NCI-H146 treated with DMSO at 0.1 percent for 48 hours (cell line): Measurements from ENCODE around the gene ITPR2.
"Not testable (repeated sequence)": the region's sequence is repeated elsewhere in the genome, so short reads cannot be mapped to it uniquely, and the experiment has no call there.

ENCODE experiments used
- DNase-seq: peaks from one replicate; lab custom pipeline; 2025; ENCODE audit not compliant: unreplicated experiment; lab: John Stamatoyannopoulos, UW

The ITPR2 gene

GRCh38 chr12:26680727-26681455 lies 152.1 kb downstream of the ITPR2 start:
- no peak for DNase-seq

DNA sequence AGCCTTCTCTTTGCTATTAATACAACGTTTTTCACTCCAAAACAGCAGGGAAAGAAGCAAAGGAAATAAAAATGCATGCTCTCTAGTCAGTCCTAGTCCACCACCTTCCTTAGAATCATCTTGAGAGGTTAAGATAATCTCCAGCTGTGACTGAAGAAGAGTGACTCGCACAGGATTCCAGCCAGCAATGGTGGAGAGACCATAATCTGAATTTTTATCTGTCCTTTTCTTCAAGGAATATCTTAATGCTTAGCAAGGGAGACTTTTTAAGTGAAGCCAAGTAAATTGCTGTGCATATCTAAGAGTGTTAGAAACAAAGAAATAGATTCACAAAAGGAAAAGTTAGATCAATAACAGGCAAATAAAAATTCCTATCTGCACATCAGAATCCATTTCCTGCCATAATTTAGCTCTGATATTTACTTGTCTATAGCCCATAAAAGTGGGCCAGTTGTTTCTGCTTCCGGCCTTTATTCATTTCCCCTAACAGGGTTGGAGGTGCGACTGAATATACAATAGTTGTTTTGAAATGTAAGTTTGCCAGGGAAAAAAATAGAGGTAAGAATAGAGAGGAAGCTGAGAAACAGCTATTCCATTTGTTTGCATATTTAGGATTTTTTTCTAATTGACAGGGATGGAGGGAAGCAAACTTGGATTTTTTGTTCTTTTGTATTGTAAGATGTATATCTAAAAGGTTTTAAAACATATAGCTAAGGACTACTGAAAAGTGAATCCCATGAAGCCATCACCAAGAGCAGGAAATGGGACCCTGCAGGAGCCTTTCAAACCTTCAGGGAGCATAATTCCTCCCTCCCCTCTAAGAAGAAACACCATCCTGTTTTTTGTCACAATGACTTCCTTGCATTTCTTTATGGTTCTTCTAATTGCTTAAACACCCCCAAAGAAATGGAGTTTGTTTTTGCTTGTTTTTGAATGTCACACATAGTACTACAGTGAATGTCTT lies 154.0 kb downstream of the ITPR2 start:
- peak; percentile 73 for DNase-seq

- DNase-seq = not testable (repeated sequence)
Observed at GRCh38 chr12:26671487-26671886, 161.5 kb downstream of the ITPR2 start.

GRCh38 chr12:26668847-26669246 lies 164.1 kb downstream of the ITPR2 start:
- no peak for DNase-seq

DNA sequence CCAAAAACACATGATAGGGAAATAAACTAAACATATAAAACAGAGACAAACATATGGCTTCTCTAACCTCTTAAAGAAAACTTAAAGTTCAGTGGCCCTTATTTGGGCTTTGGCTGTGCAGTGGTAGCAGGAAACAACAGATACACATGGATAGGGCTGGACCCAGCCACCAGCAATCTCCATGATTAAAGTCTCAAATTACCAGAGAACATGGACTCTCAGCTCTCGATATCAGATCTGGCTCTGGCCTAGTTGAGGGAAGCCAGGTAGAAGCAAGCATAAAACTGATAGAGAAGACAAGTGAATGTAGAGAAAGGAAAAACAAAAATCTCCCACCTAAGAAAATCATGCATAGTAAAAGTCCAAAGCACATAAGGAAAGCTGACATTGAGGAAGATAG lies 164.8 kb downstream of the ITPR2 start:
- DNase-seq = no peak

- no peak for DNase-seq
Observed at GRCh38 chr12:26666286-26666685, 166.7 kb downstream of the ITPR2 start.

- DNase-seq = no peak
Observed at GRCh38 chr12:26661399-26661798, 171.6 kb downstream of the ITPR2 start.

- DNase-seq = no peak
Observed at GRCh38 chr12:26659930-26660329, 173.1 kb downstream of the ITPR2 start.

GRCh38 chr12:26658991-26659390 lies 174.0 kb downstream of the ITPR2 start:
- DNase-seq = no peak

GRCh38 chr12:26654623-26655022 lies 178.4 kb downstream of the ITPR2 start:
- no peak for DNase-seq

DNA sequence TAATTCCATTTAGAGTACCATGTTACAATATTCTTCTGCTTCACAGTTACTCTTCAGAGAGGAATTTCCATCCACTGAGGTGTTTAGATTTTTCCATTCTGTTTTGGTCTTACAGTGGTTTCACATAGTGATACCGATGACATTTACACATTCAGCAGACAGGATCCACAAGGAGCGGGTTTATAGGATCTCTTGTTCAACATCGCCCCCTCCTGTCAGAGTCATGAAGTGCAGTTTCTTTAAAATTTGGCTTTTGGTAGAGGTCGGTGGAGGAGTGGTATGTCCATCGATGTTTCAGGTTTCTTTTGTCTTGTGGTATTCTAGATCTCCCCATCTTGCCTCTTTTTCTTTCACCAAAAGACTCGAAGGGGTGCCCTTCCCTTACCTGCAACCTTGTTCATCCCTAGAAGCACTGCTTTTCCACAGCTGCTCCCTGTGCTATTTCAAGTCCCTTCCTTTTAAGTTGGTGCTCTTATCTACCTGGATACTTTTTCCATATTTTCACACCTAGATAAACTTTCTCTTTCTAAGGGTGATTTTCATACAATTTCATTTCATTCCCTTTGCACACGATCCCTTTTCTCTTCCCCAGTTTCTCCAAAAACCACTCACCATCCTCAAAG lies 181.3 kb downstream of the ITPR2 start:
- peak; percentile 75 for DNase-seq

GRCh38 chr12:26651036-26651435 lies 182.0 kb downstream of the ITPR2 start:
- no peak for DNase-seq

DNA sequence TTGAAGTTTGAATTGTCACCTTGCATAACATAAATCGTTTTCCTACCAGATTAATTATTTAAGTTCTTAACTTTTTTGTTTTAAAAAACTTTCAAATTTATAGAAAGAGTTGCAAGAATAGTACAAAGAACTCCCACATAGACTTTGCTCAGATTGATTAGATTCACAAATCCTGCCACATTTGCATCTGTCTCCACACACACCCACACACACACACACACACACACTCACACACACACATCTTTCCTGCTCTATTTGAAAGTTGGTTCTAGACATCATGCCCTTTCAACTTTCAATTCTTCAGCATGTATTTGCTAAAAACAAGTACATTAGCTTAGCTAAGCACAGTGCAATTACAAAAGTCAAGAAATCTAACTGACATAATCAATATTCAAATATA lies 184.0 kb downstream of the ITPR2 start:
- DNase-seq = no peak

DNA sequence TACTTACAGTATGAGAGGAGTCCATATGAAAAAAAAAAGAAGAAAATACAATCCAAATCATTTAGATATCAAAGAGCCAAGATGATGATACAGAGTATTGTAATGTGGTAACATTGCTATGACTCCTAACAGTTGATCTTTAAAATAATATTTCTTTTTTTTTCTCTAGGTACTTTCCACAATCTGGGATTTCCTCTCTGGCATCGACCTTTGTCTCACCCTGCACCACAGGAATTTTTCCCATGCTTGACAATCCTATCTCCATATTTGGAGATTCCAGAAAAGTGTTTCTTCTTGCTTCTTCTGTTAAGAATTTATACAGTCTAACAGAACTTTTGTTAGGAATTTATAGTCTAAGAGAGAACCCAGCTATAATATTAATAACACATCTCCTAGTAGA lies 184.4 kb downstream of the ITPR2 start:
- no peak for DNase-seq

DNA sequence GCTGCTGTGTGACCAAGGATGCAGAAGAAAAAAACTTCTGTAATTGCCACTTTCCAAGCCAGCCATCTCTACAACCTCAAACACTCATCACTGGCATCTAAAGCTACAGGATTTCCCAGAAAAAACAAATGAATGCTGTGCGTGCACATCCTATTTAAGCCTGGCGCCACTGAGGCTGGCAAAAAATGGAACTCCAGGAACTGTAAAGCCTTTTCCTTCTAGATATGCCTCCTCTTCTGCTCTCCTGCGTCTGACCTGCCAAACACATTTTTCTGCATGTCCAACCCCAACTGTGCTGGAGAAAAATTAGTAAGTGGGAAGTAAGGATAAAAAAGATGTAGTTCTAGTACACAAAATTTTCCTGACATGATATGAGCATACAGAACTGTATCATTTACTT lies 184.9 kb downstream of the ITPR2 start:
- no peak for DNase-seq

DNA sequence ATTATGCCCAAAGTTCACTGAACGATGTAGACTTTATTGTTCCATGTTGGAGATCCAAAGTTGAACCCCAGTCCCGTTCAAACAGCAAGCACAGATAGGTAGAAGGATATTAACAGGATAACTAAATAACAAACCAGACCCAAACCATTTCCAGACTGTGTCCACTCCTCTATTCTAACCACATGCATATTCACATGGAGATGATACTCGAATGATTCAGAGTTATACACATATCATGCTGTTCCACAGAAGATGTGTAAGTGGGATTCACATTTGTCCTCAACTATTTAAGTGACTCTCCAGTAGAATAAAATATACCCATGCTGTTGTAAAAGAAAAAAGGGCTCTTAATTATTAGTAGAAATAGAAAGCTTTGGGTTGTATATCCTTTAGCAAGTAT lies 185.9 kb downstream of the ITPR2 start:
- DNase-seq = no peak

GRCh38 chr12:26646571-26646970 lies 186.4 kb downstream of the ITPR2 start:
- DNase-seq = no peak

GRCh38 chr12:26644376-26644775 lies 188.6 kb downstream of the ITPR2 start:
- DNase-seq = not testable (repeated sequence)

GRCh38 chr12:26643532-26644315 lies 189.3 kb downstream of the ITPR2 start:
- DNase-seq = no peak

- no peak for DNase-seq
Observed at GRCh38 chr12:26642361-26642760, 190.6 kb downstream of the ITPR2 start.
